GM12872 (cell line): Measurements from ENCODE around the gene SLC22A5.
A peak's percentile ranks its signal among the peaks of the same experiment; 100 is the strongest.

Source experiments
- CTCF ChIP-seq: IDR thresholded peaks from 3 replicates; pipeline ENCODE4 v1.5.1; 2011; ENCODE audit warnings: low read depth, mild to moderate bottlenecking, low read length, moderate library complexity; ENCODE audit not compliant: insufficient read depth

SLC22A5 gene

GRCh38 chr5:132418881-132419280 is 49.4 kb downstream of the SLC22A5 start:
- no peak for TF ChIP-seq CTCF

- peak; percentile 80 for TF ChIP-seq CTCF
Observed at GRCh38 chr5:132419502-132420468, 50.3 kb downstream of the SLC22A5 start.

- no peak for TF ChIP-seq CTCF
Observed at GRCh38 chr5:132420706-132421272, 51.3 kb downstream of the SLC22A5 start.

- TF ChIP-seq CTCF: no peak
Observed at GRCh38 chr5:132421462-132421861, 52.0 kb downstream of the SLC22A5 start.

GRCh38 chr5:132422720-132423437 is 53.4 kb downstream of the SLC22A5 start:
- TF ChIP-seq CTCF: no peak

- TF ChIP-seq CTCF: no peak
Observed at GRCh38 chr5:132423438-132423898, 54.0 kb downstream of the SLC22A5 start.
